GM18951 (cell line): ENCODE measurements around the gene SETD4.

ENCODE experiments used
- POLR2A ChIP-seq: IDR thresholded peaks from 4 replicates; pipeline ENCODE4 v1.6.1; 2011; ENCODE audit warnings: mild to moderate bottlenecking; ENCODE audit not compliant: insufficient read length, insufficient read depth; ENCODE audit errors: extremely low read depth
- in situ Hi-C: fragments of 300-500 bp; cut with MboI; formaldehyde crosslinking; loops from one replicate; pipeline ENCODE4 v1.12.0; 2022; ENCODE audit warnings: low sequenced_read_pairs, mixed read lengths, inconsistent platforms; ENCODE audit not compliant: unreplicated experiment

Gene SETD4

DNA sequence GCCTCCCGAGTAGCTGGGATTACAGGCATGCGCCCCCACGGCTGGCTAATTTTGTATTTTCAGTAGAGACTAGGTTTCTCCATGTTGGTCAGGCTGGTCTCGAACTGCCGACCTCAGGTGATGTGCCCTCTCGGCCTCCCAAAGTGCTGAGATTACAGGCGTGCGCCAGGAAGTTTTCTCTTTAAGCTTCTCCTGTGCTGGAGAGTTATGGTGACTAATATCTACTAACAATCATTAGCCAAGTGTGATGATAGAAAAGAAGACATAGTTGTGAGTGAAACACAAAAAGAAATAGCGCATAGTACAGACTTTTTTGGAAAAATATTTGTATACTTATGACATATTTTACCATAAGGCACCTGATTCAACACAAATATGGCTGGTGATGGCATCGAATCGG is 56.5 kb downstream of the SETD4 start:
- TF ChIP-seq POLR2A, result no peak
- in situ Hi-C loops, result no loop called here

- in situ Hi-C loops, result no loop called here
- no peak for TF ChIP-seq POLR2A
These were observed 64.1 kb downstream of the SETD4 start for GRCh38 chr21:35996217-35996616.

GRCh38 chr21:35995522-35996088 is 64.7 kb downstream of the SETD4 start:
- in situ Hi-C loops, result no loop called here
- TF ChIP-seq POLR2A, result no peak

GRCh38 chr21:35994613-35995012 is 65.7 kb downstream of the SETD4 start:
- in situ Hi-C loops, result no loop called here
- no peak for TF ChIP-seq POLR2A

DNA sequence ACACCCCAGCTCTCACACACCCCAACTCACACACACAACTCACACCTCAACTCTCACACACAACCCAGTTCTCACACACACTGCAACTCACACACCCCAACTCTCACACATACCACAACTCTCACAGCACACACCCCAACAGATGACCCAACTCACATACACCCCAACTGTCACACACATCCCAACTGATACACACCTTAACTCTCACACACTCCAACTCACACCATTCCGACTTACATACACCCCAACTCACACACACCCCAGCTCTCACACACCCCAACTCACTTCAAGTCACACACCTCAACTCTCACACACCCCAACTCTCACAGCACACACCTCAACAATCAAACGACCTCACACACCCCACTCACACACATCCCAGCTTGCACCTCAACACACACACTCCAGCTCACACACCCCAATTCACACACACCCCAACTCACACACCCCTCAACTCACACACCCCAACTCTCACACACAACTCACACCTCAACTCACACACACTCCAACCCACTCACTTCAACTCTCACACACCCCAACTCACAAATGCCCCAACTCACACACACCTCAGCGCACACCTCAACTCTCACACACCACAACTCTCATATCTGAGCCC is 66.3 kb downstream of the SETD4 start:
- in situ Hi-C loops, result no loop called here

DNA sequence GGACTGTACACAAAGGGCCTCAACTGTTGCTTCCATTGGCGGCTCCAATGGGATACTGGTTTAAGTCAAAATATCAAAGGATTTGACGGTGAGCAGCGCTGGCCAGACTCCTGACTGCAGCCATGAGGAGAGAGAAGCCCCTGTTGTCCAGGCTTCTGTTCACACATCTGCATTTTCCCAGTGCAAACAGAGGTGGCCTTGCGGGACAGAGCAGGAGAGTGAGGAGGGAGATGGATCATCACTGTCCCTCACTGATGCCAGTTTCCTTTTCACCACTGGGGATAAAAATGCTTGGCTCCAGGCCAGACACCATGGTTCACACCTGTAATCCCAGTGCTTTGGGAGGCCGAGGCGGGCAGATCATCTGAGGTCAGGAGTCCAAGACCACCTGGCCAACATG is 69.2 kb downstream of the SETD4 start:
- no peak for TF ChIP-seq POLR2A
- in situ Hi-C loops, result no loop called here

More for the DNA sequence above, 66.3 kb downstream of the SETD4 start:
- no peak for TF ChIP-seq POLR2A

- in situ Hi-C loops, result no loop called here
- TF ChIP-seq POLR2A, result no peak
These were observed 69.7 kb downstream of the SETD4 start for GRCh38 chr21:35990609-35991008.

DNA sequence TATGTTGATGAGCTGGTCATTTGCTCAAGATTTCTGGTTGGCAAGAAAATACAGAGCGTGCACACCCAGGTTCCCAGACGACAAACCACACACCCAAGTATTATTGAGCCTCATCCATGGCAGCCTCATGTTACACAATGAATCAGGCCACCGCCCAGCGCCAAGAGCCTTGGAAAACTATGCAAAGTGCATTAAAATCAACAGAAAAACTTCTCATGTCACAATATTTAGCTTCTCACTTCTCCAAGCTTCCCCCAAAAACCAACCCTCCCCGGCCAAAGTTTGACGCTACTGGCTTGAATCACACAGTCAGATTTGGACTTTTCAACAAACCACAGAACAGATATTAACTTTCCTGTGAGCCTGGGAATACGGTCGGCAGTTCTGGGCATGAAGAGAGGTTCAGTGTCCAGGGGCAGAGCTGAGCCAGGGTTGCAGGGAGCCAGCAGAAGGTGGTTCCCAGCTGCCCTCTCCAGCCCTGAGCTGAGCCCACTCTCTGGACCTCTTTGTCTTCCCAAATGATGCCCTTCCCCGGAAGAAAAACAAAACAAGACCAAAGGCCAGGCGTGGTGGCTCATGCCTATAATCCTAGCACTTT is 71.1 kb downstream of the SETD4 start:
- in situ Hi-C loops, result no loop called here
- TF ChIP-seq POLR2A, result no peak

GRCh38 chr21:35988416-35989137 is 71.7 kb downstream of the SETD4 start:
- in situ Hi-C loops, result no loop called here

GRCh38 chr21:35987475-35987874 is 72.9 kb downstream of the SETD4 start:
- in situ Hi-C loops, result no loop called here
- TF ChIP-seq POLR2A, result no peak

More at GRCh38 chr21:35988416-35989137, 71.7 kb downstream of the SETD4 start:
- no peak for TF ChIP-seq POLR2A

DNA sequence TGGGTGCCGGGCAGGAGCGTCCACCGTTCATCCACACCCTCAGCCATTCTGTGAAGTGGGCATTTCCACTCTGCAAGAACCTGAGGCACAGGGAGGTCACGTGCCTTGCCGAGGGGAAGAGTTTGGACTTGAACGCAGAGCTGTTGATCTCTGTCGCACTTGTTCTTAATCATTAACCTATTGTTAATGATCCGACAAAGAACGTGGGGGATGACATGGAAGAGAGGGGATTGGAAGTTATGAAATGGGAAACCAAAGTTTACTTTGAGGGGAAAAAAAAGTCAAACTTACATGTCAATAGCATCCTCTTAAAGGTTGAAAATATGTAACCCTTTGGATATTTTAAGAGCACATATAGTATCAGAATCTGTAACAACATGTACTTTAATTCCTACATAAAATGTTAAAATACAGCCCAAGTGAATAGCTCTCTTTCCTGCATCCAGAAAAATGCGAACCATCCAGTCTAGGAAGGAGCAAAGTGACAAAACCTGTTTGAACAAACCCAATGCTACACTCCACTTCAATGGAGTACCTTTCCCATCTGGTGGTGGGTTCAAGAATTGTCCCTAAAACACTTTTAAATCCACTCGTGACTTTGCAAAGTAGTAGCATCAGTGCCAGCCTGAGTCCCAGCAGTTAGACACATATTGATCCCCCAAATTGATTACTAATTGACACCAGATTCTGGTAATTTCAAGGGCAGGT is 75.5 kb downstream of the SETD4 start:
- TF ChIP-seq POLR2A, result no peak
- in situ Hi-C loops, result no loop called here
